HCT116 (cell line): ENCODE data around the gene COL18A1. TPM values are rescaled to one million over a fixed set of nuclear protein-coding genes. Genes with fewer than 3 reads are reported as not detected.

ENCODE experiments used
- ATAC-seq: fragments of 200-7000 bp; cut with Tn5 transposase; 2 replicates; pipeline ENCODE4 v1.9.1; 2020; ENCODE audit warnings: mild to moderate bottlenecking, moderate library complexity
- BruUV-seq: library from RNA; stranded (reverse); fragments of 400-500 nt; replicated peaks from 2 replicates; lab custom pipeline; 2021; lab: Mats Ljungman, UMichigan
- CTCF ChIA-PET: fragments of 300-600 bp; sonication (Branson Sonifier 250); formaldehyde crosslinking; loops from one replicate; lab custom pipeline; 2021; ENCODE audit warnings: antibody characterized with exemption; lab: Charles Lee
- POLR2A ChIA-PET: fragments of 300-600, 350-600 bp; sonication (Branson Sonifier 250); formaldehyde crosslinking; loops from one replicate; lab custom pipeline; 2021; ENCODE audit warnings: antibody characterized with exemption; lab: Charles Lee
- RAD21 ChIA-PET, 2 experiments: fragments of 300-600 bp; sonication (Branson Sonifier 250); formaldehyde crosslinking; loops; one replicate each; lab custom pipeline; 2023; ENCODE audit warnings: low total read pairs in 2 of 2; ENCODE audit not compliant: uncharacterized antibody in 2 of 2, unreplicated experiment in 2 of 2, low non-redundant PET in 1 of 2; lab: Charles Lee
- DNase-seq: peaks from one replicate; pipeline ENCODE4 v3.0.0-alpha.2; 2010; ENCODE audit warnings: low read depth, low spot score
- H2AFZ ChIP-seq: fragments of 200-600 bp; shearing (Covaris generic), sonication (generic); 2 replicates; pipeline ENCODE4 v1.6.1; 2017; ENCODE audit warnings: low read depth, mixed run types, mixed read lengths, antibody characterized with exemption, low read length; ENCODE audit not compliant: poor library complexity, severe bottlenecking
- H3K27ac ChIP-seq: 2 replicates; pipeline ENCODE4 v1.5.1; 2012; ENCODE audit warnings: low read depth, low read length
- H3K27me3 ChIP-seq: fragments of 200-600 bp; sonication (generic); 2 replicates; pipeline ENCODE4 v1.6.1; 2016; ENCODE audit warnings: mixed run types, low read length, mixed read lengths; ENCODE audit not compliant: insufficient read depth
- H3K36me3 ChIP-seq, 2 experiments: fragments of 200-500 bp in 1 of 2; fragments of 200-600 bp in 1 of 2; sonication (Bioruptor generic) in 1 of 2; sonication (generic) in 1 of 2; 2 replicates each; pipeline versions ENCODE4 v1.5.1 to v1.6.1; 2014 to 2016; ENCODE audit warnings: low read length in 2 of 2, inconsistent platforms in 1 of 2, mixed read lengths in 1 of 2, mixed run types in 1 of 2; ENCODE audit not compliant: insufficient read depth in 2 of 2, control insufficient read depth in 1 of 2
- H3K4me1 ChIP-seq, 2 experiments: fragments of 200-600 bp in 1 of 2; sonication (generic) in 1 of 2; 2 replicates each; pipeline versions ENCODE4 v1.5.1 to v1.6.1; 2012 to 2017; ENCODE audit warnings: low read length in 2 of 2, inconsistent platforms in 1 of 2, mild to moderate bottlenecking in 1 of 2, mixed read lengths in 1 of 2, mixed run types in 1 of 2, moderate library complexity in 1 of 2; ENCODE audit not compliant: insufficient read depth in 2 of 2, control insufficient read depth in 1 of 2
- H3K4me2 ChIP-seq: fragments of 200-600 bp; sonication (generic); 2 replicates; pipeline ENCODE4 v1.6.1; 2017; ENCODE audit warnings: mixed run types, low read length, mixed read lengths
- H3K4me3 ChIP-seq, 2 experiments: fragments of 200-600 bp in 1 of 2; sonication (generic) in 1 of 2; replicated peaks in 1 of 2; 2 replicates each; pipeline ENCODE4 v1.5.1; 2011 to 2016; ENCODE audit warnings: low read length in 2 of 2, control low read depth in 1 of 2, low read depth in 1 of 2, mild to moderate bottlenecking in 1 of 2, mixed read lengths in 1 of 2, mixed run types in 1 of 2
- H3K79me2 ChIP-seq: fragments of 200-600 bp; sonication (generic); 2 replicates; pipeline ENCODE4 v1.6.1; 2017; ENCODE audit warnings: mild to moderate bottlenecking, mixed run types, low read length, moderate library complexity, mixed read lengths; ENCODE audit not compliant: insufficient read depth
- H3K9ac ChIP-seq: fragments of 200-600 bp; sonication (generic); 2 replicates; pipeline ENCODE4 v1.6.1; 2016; ENCODE audit warnings: low read length, mixed read lengths
- H3K9me2 ChIP-seq: fragments of 200-600 bp; sonication (generic), shearing (Covaris generic); 2 replicates; pipeline ENCODE4 v1.6.1; 2017; ENCODE audit warnings: mixed run types, mild to moderate bottlenecking, moderate library complexity; ENCODE audit not compliant: insufficient read depth
- H3K9me3 ChIP-seq, 2 experiments: fragments of 200-500 bp in 1 of 2; fragments of 200-600 bp in 1 of 2; sonication (Bioruptor generic) in 1 of 2; sonication (generic) in 1 of 2; 2 replicates each; pipeline ENCODE4 v1.6.1; 2014 to 2017; ENCODE audit warnings: low read length in 2 of 2, mixed read lengths in 2 of 2, inconsistent platforms in 1 of 2, low read depth in 1 of 2, mild to moderate bottlenecking in 1 of 2, mixed run types in 1 of 2, moderate library complexity in 1 of 2; ENCODE audit not compliant: control insufficient read depth in 1 of 2, insufficient read depth in 1 of 2
- H4K20me1 ChIP-seq: fragments of 200-600 bp; sonication (generic), shearing (Covaris generic); 2 replicates; pipeline ENCODE4 v1.6.1; 2017; ENCODE audit warnings: mixed run types, mild to moderate bottlenecking, moderate library complexity; ENCODE audit not compliant: insufficient read depth
- ATF3 ChIP-seq: IDR thresholded peaks from 2 replicates; pipeline ENCODE4 v1.6.1; 2012
- CEBPB ChIP-seq: IDR thresholded peaks from 2 replicates; pipeline ENCODE4 v1.6.1; 2012; ENCODE audit warnings: low read depth
- ELF1 ChIP-seq: IDR thresholded peaks from 2 replicates; pipeline ENCODE4 v1.6.1; 2012; ENCODE audit warnings: low read depth, borderline replicate concordance
- FOSL1 ChIP-seq: IDR thresholded peaks from 2 replicates; pipeline ENCODE4 v1.6.1; 2012; ENCODE audit warnings: low read depth
- JUND ChIP-seq: IDR thresholded peaks from 2 replicates; pipeline ENCODE4 v1.6.1; 2012
- POLR2AphosphoS5 ChIP-seq: IDR thresholded peaks from 2 replicates; pipeline ENCODE4 v1.6.1; 2011; ENCODE audit warnings: mild to moderate bottlenecking, low read depth, low read length, moderate library complexity
- RAD21 ChIP-seq: IDR thresholded peaks from 2 replicates; pipeline ENCODE4 v1.6.1; 2012; ENCODE audit warnings: low read depth, mild to moderate bottlenecking
- SIN3A ChIP-seq: IDR thresholded peaks from 2 replicates; pipeline ENCODE4 v1.6.1; 2012; ENCODE audit warnings: low read depth
- SP1 ChIP-seq: IDR thresholded peaks from 2 replicates; pipeline ENCODE4 v1.6.1; 2012; ENCODE audit warnings: low read depth
- SRF ChIP-seq: IDR thresholded peaks from 2 replicates; pipeline ENCODE4 v1.6.1; 2012; ENCODE audit warnings: low read depth
- YY1 ChIP-seq: IDR thresholded peaks from 2 replicates; pipeline ENCODE4 v1.6.1; 2011; ENCODE audit warnings: low read length, low read depth, moderate library complexity, mild to moderate bottlenecking; ENCODE audit not compliant: insufficient replicate concordance; ENCODE audit errors: extremely low read depth
- ZNF274 ChIP-seq: fragments of 200-500 bp; sonication (Bioruptor generic); IDR thresholded peaks from 2 replicates; pipeline ENCODE4 v1.6.1; 2014; ENCODE audit warnings: mild to moderate bottlenecking, low read depth, low read length, inconsistent platforms
- intact Hi-C: fragments of 100-400 bp; cut with micrococcal nuclease; formaldehyde crosslinking; loops from 2 replicates; pipeline ENCODE4 v1.10.0; 2022
- total RNA-seq: library from RNA; stranded (reverse); gene quantifications from one replicate; pipeline ENCODE4 v1.2.1, GENCODE V29; 2021; ENCODE audit not compliant: unreplicated experiment
- TF ChIP-seq, protein P1 (sequence below): IDR thresholded peaks from 2 replicates; pipeline ENCODE4 v1.6.1; 2012
- TF ChIP-seq, protein P2 (sequence below): IDR thresholded peaks from 2 replicates; pipeline ENCODE4 v1.6.1; 2011; ENCODE audit warnings: mild to moderate bottlenecking, low read length, moderate library complexity; ENCODE audit not compliant: insufficient replicate concordance; ENCODE audit errors: extremely low read depth
- TF ChIP-seq, protein P3 (sequence below), 3 experiments: fragments of 200-600 bp in 1 of 3; sonication (generic) in 1 of 3; IDR thresholded peaks in 2 of 3; conservative IDR thresholded peaks in 1 of 3; 2 replicates each; pipeline ENCODE4 v1.5.1; 2012 to 2017; ENCODE audit warnings: low read depth in 2 of 3, low read length in 2 of 3, antibody characterized with exemption in 1 of 3, borderline replicate concordance in 1 of 3, control low read depth in 1 of 3, mild to moderate bottlenecking in 1 of 3, mixed read lengths in 1 of 3, mixed run types in 1 of 3, moderate library complexity in 1 of 3; ENCODE audit not compliant: insufficient read depth in 1 of 3

The COL18A1 gene
- total RNA-seq, 1 experiment from 2014 or later: 59.5 TPM

DNA sequence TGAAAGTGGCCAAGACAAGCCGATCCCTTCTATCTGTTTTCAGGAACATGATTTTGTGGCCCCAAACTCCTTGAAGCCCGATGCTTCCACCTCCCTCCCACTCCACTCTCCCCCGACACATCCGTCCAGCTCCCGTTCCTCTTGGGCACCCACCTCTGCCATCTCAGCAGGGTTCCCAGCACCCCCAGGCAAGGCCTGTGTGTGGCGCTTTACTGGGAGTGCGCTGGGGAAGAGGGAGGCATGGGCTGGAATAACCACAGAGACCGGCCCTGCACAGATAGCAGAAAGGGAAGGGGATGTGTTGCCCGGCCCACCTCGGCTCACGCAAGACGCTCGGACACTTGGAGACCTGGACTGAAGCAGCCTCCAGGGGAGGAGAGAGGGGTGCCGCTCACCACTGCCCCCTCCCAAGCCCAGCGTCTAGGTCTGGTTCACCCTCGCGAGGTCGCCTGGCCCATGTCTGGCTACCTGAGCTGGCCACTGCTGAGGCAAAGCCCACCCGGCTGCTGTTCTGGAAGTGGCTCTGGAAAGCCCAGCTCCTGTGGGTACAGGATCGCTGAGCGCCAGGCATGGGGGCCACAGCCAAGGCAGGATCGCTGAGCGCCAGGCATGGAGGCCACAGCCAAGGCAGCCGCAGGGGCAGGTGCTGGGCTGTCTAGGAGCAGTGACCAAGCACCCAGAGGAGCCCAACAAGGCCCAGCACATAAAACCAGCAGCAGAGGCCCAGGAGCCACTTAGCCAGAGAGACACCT lies 23.8 kb upstream of the COL18A1 start:
- DNase-seq (no peak), ATAC-seq (no peak)
- Histone ChIP-seq H3K27me3 (no peaks in the 10 kb centered on the region), H3K9ac (no peak overlapping the region), H3K9me3 (no peaks in the 10 kb centered on the region), H3K4me1 (peaks cover 0 to 1% of the 10 kb centered on the region in 2 experiments; a peak in 1 of 4 replicates), H3K27ac (no peak overlapping the region), H3K4me2 (no peak overlapping the region), H3K79me2 (no peaks in the 10 kb centered on the region), H3K4me3 (no peak overlapping the region), H3K36me3 (no peaks in the 10 kb centered on the region), H2AFZ (no peak overlapping the region), H3K9me2 (no peaks in the 10 kb centered on the region), H4K20me1 (no peaks in the 10 kb centered on the region)
- ChIA-PET CTCF (no interaction called here), POLR2A (no interaction called here), RAD21 (no interaction called here)
- TF ChIP-seq SP1 (no peak), ATF3 (no peak), ELF1 (no peak), JUND (no peak), POLR2AphosphoS5 (no peak), RAD21 (no peak), YY1 (no peak), SRF (no peak), CEBPB (no peak), SIN3A (no peak), ZNF274 (no peak), FOSL1 (no peak)
- TF ChIP-seq, protein P1, sequence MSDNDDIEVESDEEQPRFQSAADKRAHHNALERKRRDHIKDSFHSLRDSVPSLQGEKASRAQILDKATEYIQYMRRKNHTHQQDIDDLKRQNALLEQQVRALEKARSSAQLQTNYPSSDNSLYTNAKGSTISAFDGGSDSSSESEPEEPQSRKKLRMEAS: no peak
- TF ChIP-seq, protein P2, sequence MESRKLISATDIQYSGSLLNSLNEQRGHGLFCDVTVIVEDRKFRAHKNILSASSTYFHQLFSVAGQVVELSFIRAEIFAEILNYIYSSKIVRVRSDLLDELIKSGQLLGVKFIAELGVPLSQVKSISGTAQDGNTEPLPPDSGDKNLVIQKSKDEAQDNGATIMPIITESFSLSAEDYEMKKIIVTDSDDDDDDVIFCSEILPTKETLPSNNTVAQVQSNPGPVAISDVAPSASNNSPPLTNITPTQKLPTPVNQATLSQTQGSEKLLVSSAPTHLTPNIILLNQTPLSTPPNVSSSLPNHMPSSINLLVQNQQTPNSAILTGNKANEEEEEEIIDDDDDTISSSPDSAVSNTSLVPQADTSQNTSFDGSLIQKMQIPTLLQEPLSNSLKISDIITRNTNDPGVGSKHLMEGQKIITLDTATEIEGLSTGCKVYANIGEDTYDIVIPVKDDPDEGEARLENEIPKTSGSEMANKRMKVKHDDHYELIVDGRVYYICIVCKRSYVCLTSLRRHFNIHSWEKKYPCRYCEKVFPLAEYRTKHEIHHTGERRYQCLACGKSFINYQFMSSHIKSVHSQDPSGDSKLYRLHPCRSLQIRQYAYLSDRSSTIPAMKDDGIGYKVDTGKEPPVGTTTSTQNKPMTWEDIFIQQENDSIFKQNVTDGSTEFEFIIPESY: no peak
- TF ChIP-seq, protein P3, sequence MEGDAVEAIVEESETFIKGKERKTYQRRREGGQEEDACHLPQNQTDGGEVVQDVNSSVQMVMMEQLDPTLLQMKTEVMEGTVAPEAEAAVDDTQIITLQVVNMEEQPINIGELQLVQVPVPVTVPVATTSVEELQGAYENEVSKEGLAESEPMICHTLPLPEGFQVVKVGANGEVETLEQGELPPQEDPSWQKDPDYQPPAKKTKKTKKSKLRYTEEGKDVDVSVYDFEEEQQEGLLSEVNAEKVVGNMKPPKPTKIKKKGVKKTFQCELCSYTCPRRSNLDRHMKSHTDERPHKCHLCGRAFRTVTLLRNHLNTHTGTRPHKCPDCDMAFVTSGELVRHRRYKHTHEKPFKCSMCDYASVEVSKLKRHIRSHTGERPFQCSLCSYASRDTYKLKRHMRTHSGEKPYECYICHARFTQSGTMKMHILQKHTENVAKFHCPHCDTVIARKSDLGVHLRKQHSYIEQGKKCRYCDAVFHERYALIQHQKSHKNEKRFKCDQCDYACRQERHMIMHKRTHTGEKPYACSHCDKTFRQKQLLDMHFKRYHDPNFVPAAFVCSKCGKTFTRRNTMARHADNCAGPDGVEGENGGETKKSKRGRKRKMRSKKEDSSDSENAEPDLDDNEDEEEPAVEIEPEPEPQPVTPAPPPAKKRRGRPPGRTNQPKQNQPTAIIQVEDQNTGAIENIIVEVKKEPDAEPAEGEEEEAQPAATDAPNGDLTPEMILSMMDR (IDR thresholded peaks at IDR 0.05 in 2 of 3, conservative IDR thresholded peaks at IDR 0.05 in 1 of 3; ENCODE audit: borderline replicate concordance in 1 of 3, insufficient read depth in 1 of 3, low read depth in 2 of 3, low read length in 2 of 3): no peak
- BruUV-seq: no TSS peak
- intact Hi-C loops: no loop called here
